Cardiac muscle cell (in vitro differentiated cells and primary cell): ENCODE data around the gene DUS1L. TPM values are rescaled to one million over a fixed set of nuclear protein-coding genes. Genes with fewer than 3 reads are reported as not detected.

Source experiments
- DNase-seq, 2 donors: peaks; one replicate each; pipeline versions ENCODE4 v3.0.0 to v3.0.0-alpha.2; 2010 to 2017; ENCODE audit warnings: low read depth in 1 of 2, low spot score in 1 of 2
- H3K27ac ChIP-seq: fragments of 200-600 bp; sonication (generic); 2 replicates; pipeline ENCODE4 v1.5.1; 2016
- H3K27me3 ChIP-seq: fragments of 200-600 bp; sonication (generic); 2 replicates; pipeline ENCODE4 v1.6.0; 2016; ENCODE audit warnings: control low read depth
- H3K36me3 ChIP-seq: fragments of 200-600 bp; sonication (generic); 2 replicates; pipeline ENCODE4 v1.5.1; 2016; ENCODE audit warnings: control low read depth
- H3K4me1 ChIP-seq: fragments of 200-600 bp; sonication (generic); 2 replicates; pipeline ENCODE4 v1.8.1; 2017; ENCODE audit warnings: low read depth, mild to moderate bottlenecking, mixed run types
- H3K4me3 ChIP-seq: fragments of 200-600 bp; sonication (generic); 2 replicates; pipeline ENCODE4 v1.5.1; 2016; ENCODE audit warnings: mild to moderate bottlenecking
- H3K9me3 ChIP-seq: fragments of 200-600 bp; sonication (generic); 2 replicates; pipeline ENCODE4 v1.5.1; 2017; ENCODE audit warnings: low read depth, mild to moderate bottlenecking, control low read depth
- polyA plus RNA-seq: library from polyadenylated mRNA; unstranded; fragments of >200 nt; fragmentation: Nextera tagmentation; extraction: Ambion mirVana; gene quantifications from 2 replicates; pipeline ENCODE4 v1.2.1, GENCODE V29; 2016
- total RNA-seq: library from RNA; depleted of rRNA; stranded (reverse); fragments of >200 nt; gene quantifications from 2 replicates; pipeline ENCODE4 v1.2.3, GENCODE V29; 2016
- TF ChIP-seq, protein P1 (sequence below): IDR thresholded peaks from 2 replicates; pipeline ENCODE4 v1.5.1; 2012; ENCODE audit warnings: low read depth, mild to moderate bottlenecking, low read length

The DUS1L gene
- total and polyA plus RNA-seq, 2 experiments from 2014 or later, result 183 to 184 TPM

DNA sequence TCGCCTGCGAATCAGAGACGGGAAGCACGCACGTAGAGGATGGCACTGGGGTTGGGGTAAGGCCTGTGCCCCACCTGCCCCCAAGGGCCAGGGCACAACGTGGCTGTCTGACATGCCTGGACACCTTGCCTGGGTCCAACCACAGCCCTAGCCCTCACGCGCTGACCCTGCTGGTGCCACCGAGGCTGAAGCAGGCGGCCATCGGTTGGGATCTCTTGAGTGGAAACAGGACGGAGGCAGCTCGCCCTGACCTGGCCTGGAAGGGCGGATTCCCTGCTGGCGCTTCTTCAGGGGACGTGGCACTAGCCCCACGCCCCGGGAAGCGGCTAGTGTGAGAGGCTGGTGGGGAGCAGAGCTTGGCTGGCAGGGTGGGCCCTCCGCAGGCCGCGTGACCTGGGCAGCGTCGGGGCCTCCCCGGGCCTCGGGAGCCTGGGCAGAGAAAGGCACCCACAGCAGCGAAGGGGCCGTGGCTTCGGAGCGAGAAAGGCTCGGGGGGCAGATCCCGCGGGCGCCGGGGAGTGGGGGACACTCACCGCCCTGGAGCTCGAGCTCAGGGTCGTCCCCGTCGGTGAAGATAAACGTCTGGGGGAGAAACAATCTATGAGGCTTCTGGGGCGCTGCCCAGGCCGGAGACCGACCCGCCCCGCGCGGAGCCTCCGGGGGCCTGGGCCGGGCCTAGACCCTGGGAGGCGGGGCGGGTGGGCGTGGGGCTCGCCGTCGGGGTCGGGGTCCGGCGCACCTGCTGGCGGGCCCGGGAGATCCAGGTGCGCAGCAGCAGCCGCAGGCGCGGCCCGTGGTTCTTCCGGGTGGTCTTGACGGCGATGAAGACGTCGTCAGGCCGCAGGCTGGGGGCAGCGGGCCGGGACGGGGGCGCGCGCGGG, 14.6 kb downstream of the DUS1L start:
- Histone ChIP-seq H3K36me3 (peaks cover 13% of the 10 kb centered on the region), H3K9me3 (no peaks in the 10 kb centered on the region), H3K4me3 (peak overlapping the region; percentile 90), H3K27ac (peak overlapping the region; percentile 38), H3K27me3 (no peaks in the 10 kb centered on the region), H3K4me1 (peaks cover 4% of the 10 kb centered on the region)
- TF ChIP-seq, protein P1, sequence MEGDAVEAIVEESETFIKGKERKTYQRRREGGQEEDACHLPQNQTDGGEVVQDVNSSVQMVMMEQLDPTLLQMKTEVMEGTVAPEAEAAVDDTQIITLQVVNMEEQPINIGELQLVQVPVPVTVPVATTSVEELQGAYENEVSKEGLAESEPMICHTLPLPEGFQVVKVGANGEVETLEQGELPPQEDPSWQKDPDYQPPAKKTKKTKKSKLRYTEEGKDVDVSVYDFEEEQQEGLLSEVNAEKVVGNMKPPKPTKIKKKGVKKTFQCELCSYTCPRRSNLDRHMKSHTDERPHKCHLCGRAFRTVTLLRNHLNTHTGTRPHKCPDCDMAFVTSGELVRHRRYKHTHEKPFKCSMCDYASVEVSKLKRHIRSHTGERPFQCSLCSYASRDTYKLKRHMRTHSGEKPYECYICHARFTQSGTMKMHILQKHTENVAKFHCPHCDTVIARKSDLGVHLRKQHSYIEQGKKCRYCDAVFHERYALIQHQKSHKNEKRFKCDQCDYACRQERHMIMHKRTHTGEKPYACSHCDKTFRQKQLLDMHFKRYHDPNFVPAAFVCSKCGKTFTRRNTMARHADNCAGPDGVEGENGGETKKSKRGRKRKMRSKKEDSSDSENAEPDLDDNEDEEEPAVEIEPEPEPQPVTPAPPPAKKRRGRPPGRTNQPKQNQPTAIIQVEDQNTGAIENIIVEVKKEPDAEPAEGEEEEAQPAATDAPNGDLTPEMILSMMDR, result no peak
- peak in 1 of 2 donors; percentile 34 for DNase-seq

DNA sequence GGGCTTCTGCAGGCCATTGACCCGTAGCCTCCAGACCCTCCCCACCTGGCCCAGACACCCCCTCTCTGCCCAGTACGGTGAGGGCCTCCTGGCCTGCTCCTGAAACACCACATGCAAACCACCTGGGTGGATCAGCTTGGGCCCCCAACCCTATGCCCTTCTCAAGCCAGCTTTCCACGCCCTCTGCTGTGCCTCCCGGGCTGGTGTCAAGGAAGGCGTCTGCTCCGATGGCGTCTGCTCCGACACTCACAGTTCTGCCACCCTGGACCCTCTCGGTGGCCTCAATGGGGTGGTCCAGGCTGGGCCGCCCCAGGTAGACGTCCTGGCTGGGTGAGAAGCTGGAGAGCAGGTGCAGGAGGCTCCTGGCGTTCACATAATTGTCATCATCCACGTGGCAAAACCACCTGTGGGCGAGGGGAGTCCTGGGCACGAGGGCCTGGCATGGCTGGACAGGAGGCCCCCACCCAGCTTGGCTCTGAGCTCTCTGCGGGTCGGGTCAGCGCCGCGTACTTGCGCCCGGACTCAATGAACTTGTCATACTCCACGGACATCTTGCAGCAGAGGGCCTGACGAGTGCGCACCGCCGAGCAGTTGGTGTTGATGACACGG, 15.3 kb downstream of the DUS1L start:
- H3K4me3 ChIP-seq, result peak overlapping the region; percentile 90
- H3K27ac ChIP-seq, result no peak overlapping the region
- H3K9me3 ChIP-seq, result no peaks in the 10 kb centered on the region
- H3K4me1 ChIP-seq, result peaks cover 4% of the 10 kb centered on the region
- H3K27me3 ChIP-seq, result no peaks in the 10 kb centered on the region
- H3K36me3 ChIP-seq, result peaks cover 8% of the 10 kb centered on the region
- DNase-seq, result no peak
- TF ChIP-seq, protein P1, result no peak

DNA sequence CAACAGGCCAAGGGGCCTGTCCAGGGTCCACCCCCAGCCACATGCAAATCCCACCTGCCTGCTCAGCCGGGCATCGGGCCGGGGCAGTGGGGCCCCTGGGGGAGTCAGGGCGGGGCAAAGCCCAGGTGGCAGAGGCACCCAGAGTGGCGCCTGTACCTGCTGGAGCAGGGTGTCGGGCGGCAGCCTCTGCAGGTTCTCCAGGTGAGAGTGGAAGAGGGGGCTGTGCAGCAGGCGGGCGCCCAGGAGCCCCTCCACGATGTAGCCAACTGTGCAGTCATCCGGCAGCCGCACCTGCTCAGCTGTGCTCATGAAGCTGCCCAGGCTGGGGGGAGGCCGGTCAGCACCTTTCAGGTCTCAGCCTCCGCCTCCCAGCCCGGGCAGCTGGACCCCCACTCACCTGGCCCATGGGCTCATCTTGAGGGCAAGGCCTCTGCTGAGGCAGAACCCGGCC, 16.1 kb downstream of the DUS1L start:
- peaks cover 4% of the 10 kb centered on the region for H3K4me1 ChIP-seq
- H3K9me3 ChIP-seq, result no peaks in the 10 kb centered on the region
- no peaks in the 10 kb centered on the region for H3K27me3 ChIP-seq
- DNase-seq, result no peak
- TF ChIP-seq, protein P1, result no peak
- H3K4me3 ChIP-seq, result no peak overlapping the region
- no peak overlapping the region for H3K27ac ChIP-seq
- peaks cover under 1% of the 10 kb centered on the region for H3K36me3 ChIP-seq

DNA sequence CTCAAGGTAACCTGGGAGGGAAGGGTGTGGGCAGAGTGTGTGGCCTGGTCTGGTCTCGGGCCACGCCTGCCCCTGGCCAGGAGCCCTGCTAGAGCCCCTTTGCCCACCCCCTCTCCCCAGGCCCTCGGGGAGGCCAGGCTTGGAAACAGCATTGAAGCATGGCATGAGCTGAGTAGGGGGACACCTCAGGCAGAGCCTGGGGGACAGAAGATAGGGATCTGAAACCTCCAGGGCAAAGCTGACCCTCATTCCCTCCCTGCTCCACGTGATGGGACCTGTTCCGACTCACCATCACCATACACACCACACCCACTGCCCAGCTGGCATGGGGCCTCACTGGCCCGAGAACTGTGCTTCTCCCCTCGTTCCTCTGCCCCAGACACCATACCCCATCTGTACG, 16.5 kb downstream of the DUS1L start:
- Histone ChIP-seq H3K4me1 (peaks cover 4% of the 10 kb centered on the region), H3K4me3 (no peak overlapping the region), H3K27me3 (no peaks in the 10 kb centered on the region), H3K9me3 (no peaks in the 10 kb centered on the region), H3K36me3 (no peaks in the 10 kb centered on the region), H3K27ac (no peak overlapping the region)
- no peak for DNase-seq
- TF ChIP-seq, protein P1, result no peak

DNA sequence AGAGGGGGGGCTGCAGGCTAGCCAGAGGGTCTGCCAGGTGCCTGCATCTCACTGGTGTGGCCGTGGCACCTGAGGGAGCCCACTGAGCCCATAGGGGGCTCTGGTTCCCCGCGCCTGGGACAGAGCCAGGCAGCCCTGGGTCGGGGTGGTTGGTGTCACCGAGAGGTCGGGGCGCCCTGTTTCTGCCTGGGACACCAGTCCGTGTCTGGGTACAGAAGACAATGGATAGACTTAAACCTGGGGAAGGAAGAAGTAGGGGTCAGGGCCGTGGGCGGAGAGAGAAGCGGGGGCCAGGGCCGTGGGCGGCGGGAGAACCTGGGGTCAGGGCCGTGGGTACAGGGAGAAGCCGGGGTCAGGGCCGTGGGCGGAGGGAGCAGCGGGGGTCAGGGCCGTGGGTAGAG, 17.0 kb downstream of the DUS1L start:
- DNase-seq, result no peak
- Histone ChIP-seq H3K27me3 (no peaks in the 10 kb centered on the region), H3K4me1 (peaks cover 4% of the 10 kb centered on the region), H3K36me3 (no peaks in the 10 kb centered on the region), H3K9me3 (no peaks in the 10 kb centered on the region), H3K27ac (no peak overlapping the region), H3K4me3 (no peak overlapping the region)
- TF ChIP-seq, protein P1, result no peak
